Measurements from ENCODE around the gene EIF2B2.

GRCh38 chr14:74977901-74978385 lies 24.8 kb upstream of the EIF2B2 start:
- TF ChIP-seq POLR2A (IDR thresholded peaks at IDR 0.05): no peak
- TF ChIP-seq CTCF (IDR thresholded peaks at IDR 0.05): no peak

All from uterus (tissue), 2 donors.